Measurements from ENCODE around the gene PEAK3. TPM values are rescaled to one million over a fixed set of nuclear protein-coding genes. Genes with fewer than 3 reads are reported as not detected.

Gene PEAK3
- total and polyA plus RNA-seq, 10 of the 15 experiments (the other 5 are each of a cell fraction or from before 2014, with no cell fraction given): 0.03 to 0.10 (median 0.05) TPM; not detected in 7

DNA sequence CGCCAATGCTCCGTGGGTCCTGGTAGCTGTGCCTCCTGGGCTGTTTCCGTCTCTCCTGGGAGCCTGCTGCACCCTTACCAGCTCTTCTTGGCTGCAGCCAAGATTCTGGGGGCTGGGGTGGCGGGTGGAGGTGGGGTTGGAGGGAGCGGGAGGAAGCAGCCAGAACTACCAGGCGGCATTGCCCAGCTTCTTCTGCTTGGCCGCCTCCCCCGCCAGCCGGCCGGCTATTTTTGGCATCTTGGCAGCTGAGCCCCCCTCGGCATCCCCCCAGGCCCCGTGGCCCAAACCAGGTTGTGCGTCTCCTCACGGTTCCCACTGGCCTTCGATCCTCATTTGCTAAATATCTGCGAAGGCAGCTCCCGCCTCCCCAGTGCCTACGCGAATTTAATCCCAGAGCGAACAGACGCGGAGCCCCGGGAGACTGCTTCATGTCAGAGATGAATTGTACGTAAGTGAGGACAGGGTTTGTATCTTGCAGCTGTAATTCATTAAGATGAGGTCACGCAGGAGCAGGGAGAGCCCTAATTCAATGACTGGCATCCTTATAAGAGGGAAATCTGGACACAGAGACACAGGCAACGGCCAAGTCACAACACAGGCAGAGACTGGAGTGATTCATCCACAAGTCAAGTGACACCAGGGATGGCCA lies 12.8 kb upstream of the PEAK3 start:
- Histone ChIP-seq H3K79me2 (ENCODE audit: control insufficient read depth, insufficient read depth, low read length) (no peaks in the 10 kb centered on the region; the same call in 1 of the 2 replicates), H3K27ac (ENCODE audit: control insufficient read depth, insufficient read depth) (no peak overlapping the region), H3K4me3 (no peak overlapping the region), H3K4me2 (ENCODE audit: control insufficient read depth, insufficient read depth) (no peak overlapping the region), H3K4me1 (ENCODE audit: control insufficient read depth, insufficient read depth, low read length) (peaks cover 11% of the 10 kb centered on the region), H3K9ac (ENCODE audit: control insufficient read depth, insufficient read depth, low read length) (no peak overlapping the region), H3K36me3 (ENCODE audit: control insufficient read depth in 2 of 2, insufficient read depth in 2 of 2, low read length in 1 of 2) (no peaks in the 10 kb centered on the region), H4K20me1 (ENCODE audit: control insufficient read depth, insufficient read depth) (no peaks in the 10 kb centered on the region; the same call in 1 of the 2 replicates), H3K27me3 (replicated peaks in 1 of 2; ENCODE audit: control insufficient read depth in 2 of 2, insufficient read depth in 2 of 2, low read length in 1 of 2) (no peaks in the 10 kb centered on the region), H3K9me3 (replicated peaks; ENCODE audit: control insufficient read depth, insufficient read depth, low read length) (no peaks in the 10 kb centered on the region), H2AFZ (ENCODE audit: control insufficient read depth, low read depth, low read length) (no peak overlapping the region)
- ChIA-PET RAD21 (ENCODE audit: unreplicated experiment) (no interaction called here), CTCF (interaction anchor here (0.9 kb wide), 1 partner anchor 457 kb away, joined by 3 read pairs; no protein-coding TSS in a partner anchor), POLR2A (interaction anchor here (0.5 to 0.6 kb wide), 3 partner anchors 24 to 964 kb away, joined by 4 to 6 read pairs (median 5); no protein-coding TSS in a partner anchor), SMC1A (ENCODE audit: uncharacterized antibody, unreplicated experiment) (no interaction called here)
- FAIRE-seq (no peak), ATAC-seq (no peak), DNase-seq (ENCODE audit: low read depth, low spot score) (no peak)
- in situ Hi-C loops (cut with MboI): no loop called here
- no peak for TF ChIP-seq BCL11A (IDR thresholded peaks at IDR 0.05; ENCODE audit: low read depth, low read length)
- TF ChIP-seq SP1 (IDR thresholded peaks at IDR 0.05; ENCODE audit: low read depth, low read length): no peak
- TF ChIP-seq, protein P1, sequence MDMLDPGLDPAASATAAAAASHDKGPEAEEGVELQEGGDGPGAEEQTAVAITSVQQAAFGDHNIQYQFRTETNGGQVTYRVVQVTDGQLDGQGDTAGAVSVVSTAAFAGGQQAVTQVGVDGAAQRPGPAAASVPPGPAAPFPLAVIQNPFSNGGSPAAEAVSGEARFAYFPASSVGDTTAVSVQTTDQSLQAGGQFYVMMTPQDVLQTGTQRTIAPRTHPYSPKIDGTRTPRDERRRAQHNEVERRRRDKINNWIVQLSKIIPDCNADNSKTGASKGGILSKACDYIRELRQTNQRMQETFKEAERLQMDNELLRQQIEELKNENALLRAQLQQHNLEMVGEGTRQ (IDR thresholded peaks at IDR 0.05; ENCODE audit: borderline replicate concordance, low read depth, low read length): no peak
- no peak for TF ChIP-seq TCF3 (IDR thresholded peaks at IDR 0.05; ENCODE audit: borderline replicate concordance, insufficient read depth, low read depth, low read length)
- TF ChIP-seq POLR2A (IDR thresholded peaks at IDR 0.05; ENCODE audit: low read depth, low read length): no peak
- TF ChIP-seq, protein P2, sequence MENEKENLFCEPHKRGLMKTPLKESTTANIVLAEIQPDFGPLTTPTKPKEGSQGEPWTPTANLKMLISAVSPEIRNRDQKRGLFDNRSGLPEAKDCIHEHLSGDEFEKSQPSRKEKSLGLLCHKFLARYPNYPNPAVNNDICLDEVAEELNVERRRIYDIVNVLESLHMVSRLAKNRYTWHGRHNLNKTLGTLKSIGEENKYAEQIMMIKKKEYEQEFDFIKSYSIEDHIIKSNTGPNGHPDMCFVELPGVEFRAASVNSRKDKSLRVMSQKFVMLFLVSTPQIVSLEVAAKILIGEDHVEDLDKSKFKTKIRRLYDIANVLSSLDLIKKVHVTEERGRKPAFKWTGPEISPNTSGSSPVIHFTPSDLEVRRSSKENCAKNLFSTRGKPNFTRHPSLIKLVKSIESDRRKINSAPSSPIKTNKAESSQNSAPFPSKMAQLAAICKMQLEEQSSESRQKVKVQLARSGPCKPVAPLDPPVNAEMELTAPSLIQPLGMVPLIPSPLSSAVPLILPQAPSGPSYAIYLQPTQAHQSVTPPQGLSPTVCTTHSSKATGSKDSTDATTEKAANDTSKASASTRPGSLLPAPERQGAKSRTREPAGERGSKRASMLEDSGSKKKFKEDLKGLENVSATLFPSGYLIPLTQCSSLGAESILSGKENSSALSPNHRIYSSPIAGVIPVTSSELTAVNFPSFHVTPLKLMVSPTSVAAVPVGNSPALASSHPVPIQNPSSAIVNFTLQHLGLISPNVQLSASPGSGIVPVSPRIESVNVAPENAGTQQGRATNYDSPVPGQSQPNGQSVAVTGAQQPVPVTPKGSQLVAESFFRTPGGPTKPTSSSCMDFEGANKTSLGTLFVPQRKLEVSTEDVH (IDR thresholded peaks at IDR 0.05; ENCODE audit: low read depth, partially characterized antibody): no peak
- no peak for TF ChIP-seq SUPT20H (IDR thresholded peaks at IDR 0.05; ENCODE audit: borderline replicate concordance, control insufficient read depth, low read depth, low read length)
- no peak for TF ChIP-seq RCOR1 (conservative IDR thresholded peaks at IDR 0.05; ENCODE audit: low read depth, low read length)
- no peak for TF ChIP-seq RBBP5 (conservative IDR thresholded peaks at IDR 0.05)
- intact Hi-C loops (cut with micrococcal nuclease; ENCODE audit: unreplicated experiment): no loop called here
- BruUV-seq (replicated peaks): no TSS peak
- WGBS (ENCODE audit: insufficient coverage, insufficient replicate concordance, low lambda C conversion rate, missing lambda C conversion rate): 86% methylated on average over 26 of the region's 26 CpGs
